Neuronal stem cell (in vitro differentiated cells): ENCODE measurements around the gene LCLAT1.

ENCODE experiments used
- DNase-seq: peaks from one replicate; pipeline ENCODE4 v3.0.0-alpha.2; 2013; ENCODE audit warnings: low spot score
- H2AFZ ChIP-seq: one replicate; pipeline ENCODE4 v1.6.1; 2013; ENCODE audit warnings: mild to moderate bottlenecking, low read length, inconsistent platforms
- H2AK5ac ChIP-seq: 2 replicates; pipeline ENCODE4 v1.6.1; 2013; ENCODE audit warnings: low read depth, mild to moderate bottlenecking, inconsistent platforms, low read length, moderate library complexity, mixed read lengths
- H2BK120ac ChIP-seq: 2 replicates; pipeline ENCODE4 v1.6.1; 2013; ENCODE audit warnings: low read depth, mild to moderate bottlenecking, inconsistent platforms, low read length, moderate library complexity, mixed read lengths
- H2BK12ac ChIP-seq: one replicate; pipeline ENCODE4 v1.6.1; 2013; ENCODE audit warnings: low read length, inconsistent platforms
- H2BK15ac ChIP-seq: 2 replicates; pipeline ENCODE4 v1.6.1; 2013; ENCODE audit warnings: mild to moderate bottlenecking, low read length, inconsistent platforms, mixed read lengths
- H2BK5ac ChIP-seq: one replicate; pipeline ENCODE4 v1.6.1; 2013; ENCODE audit warnings: inconsistent platforms, mild to moderate bottlenecking, low read length, moderate library complexity
- H3K14ac ChIP-seq: one replicate; pipeline ENCODE4 v1.6.1; 2013; ENCODE audit warnings: low read length, inconsistent platforms
- H3K18ac ChIP-seq: 2 replicates; pipeline ENCODE4 v1.6.1; 2013; ENCODE audit warnings: low read length, inconsistent platforms
- H3K23ac ChIP-seq: 2 replicates; pipeline ENCODE4 v1.6.1; 2013; ENCODE audit warnings: low read depth, mild to moderate bottlenecking, mixed read lengths, low read length, inconsistent platforms; ENCODE audit not compliant: poor library complexity
- H3K27ac ChIP-seq: replicated peaks from 3 replicates; pipeline ENCODE4 v1.5.1; 2013; ENCODE audit warnings: low read length, inconsistent platforms
- H3K27me3 ChIP-seq, 3 experiments: 2 replicates each; pipeline ENCODE4 v1.6.1; 2013; ENCODE audit warnings: low read length in 3 of 3, mild to moderate bottlenecking in 2 of 3, inconsistent platforms in 1 of 3, low read depth in 1 of 3, mixed read lengths in 1 of 3, moderate library complexity in 1 of 3; ENCODE audit not compliant: control insufficient read depth in 3 of 3, insufficient read depth in 3 of 3
- H3K36me3 ChIP-seq, 2 donors: replicated peaks in 1 of 2; 2 replicates each; pipeline ENCODE4 v1.6.1; 2013; ENCODE audit warnings: low read length in 2 of 2; ENCODE audit not compliant: control insufficient read depth in 2 of 2, insufficient read depth in 2 of 2
- H3K4ac ChIP-seq: 2 replicates; pipeline ENCODE4 v1.6.1; 2013; ENCODE audit warnings: inconsistent platforms, mild to moderate bottlenecking, low read length, moderate library complexity
- H3K4me1 ChIP-seq, 2 donors: 1 replicate in 1 of 2; 2 replicates in 1 of 2; pipeline ENCODE4 v1.6.1; 2013; ENCODE audit warnings: low read length in 2 of 2, low read depth in 1 of 2; ENCODE audit not compliant: control insufficient read depth in 2 of 2, insufficient read depth in 1 of 2
- H3K4me2 ChIP-seq: one replicate; pipeline ENCODE4 v1.6.1; 2013; ENCODE audit warnings: mild to moderate bottlenecking, low read length, inconsistent platforms; ENCODE audit not compliant: insufficient read depth, poor library complexity, severe bottlenecking
- H3K4me3 ChIP-seq, 2 donors: 2 replicates each; pipeline ENCODE4 v1.5.1; 2013; ENCODE audit warnings: low read length in 2 of 2, mild to moderate bottlenecking in 2 of 2, inconsistent platforms in 1 of 2, moderate library complexity in 1 of 2
- H3K79me1 ChIP-seq: one replicate; pipeline ENCODE4 v1.6.1; 2013; ENCODE audit warnings: low read depth, mild to moderate bottlenecking, inconsistent platforms, low read length, moderate library complexity
- H3K9ac ChIP-seq: one replicate; pipeline ENCODE4 v1.6.1; 2013; ENCODE audit warnings: mild to moderate bottlenecking, low read depth, low read length, inconsistent platforms; ENCODE audit not compliant: poor library complexity
- H3K9me3 ChIP-seq, 2 donors: replicated peaks in 1 of 2; 2 replicates each; pipeline versions ENCODE3 to v1.6.1; 2013; ENCODE audit warnings: low read length in 2 of 2, mild to moderate bottlenecking in 2 of 2, inconsistent platforms in 1 of 2, low read depth in 1 of 2, mixed read lengths in 1 of 2, moderate library complexity in 1 of 2; ENCODE audit not compliant: control insufficient read depth in 2 of 2, insufficient read depth in 1 of 2
- H4K8ac ChIP-seq: one replicate; pipeline ENCODE4 v1.6.1; 2013; ENCODE audit warnings: low read depth, mild to moderate bottlenecking, inconsistent platforms, low read length, moderate library complexity
- H4K91ac ChIP-seq: one replicate; pipeline ENCODE4 v1.6.1; 2013; ENCODE audit warnings: low read length, low read depth, mild to moderate bottlenecking, inconsistent platforms; ENCODE audit not compliant: poor library complexity
- WGBS, 2 donors: extraction: QIAGEN DNeasy Blood & Tissue Kit; methylation state at CpG; one replicate each; pipeline ENCODE4 v1.1.7; 2013; ENCODE audit warnings: missing lambda C conversion rate in 2 of 2, mixed read lengths in 1 of 2; ENCODE audit not compliant: insufficient read length in 2 of 2, insufficient replicate concordance in 1 of 2; ENCODE audit errors: extremely low coverage in 2 of 2; 5-methylcytosine and 5-hydroxymethylcytosine counted together

Gene LCLAT1

DNA sequence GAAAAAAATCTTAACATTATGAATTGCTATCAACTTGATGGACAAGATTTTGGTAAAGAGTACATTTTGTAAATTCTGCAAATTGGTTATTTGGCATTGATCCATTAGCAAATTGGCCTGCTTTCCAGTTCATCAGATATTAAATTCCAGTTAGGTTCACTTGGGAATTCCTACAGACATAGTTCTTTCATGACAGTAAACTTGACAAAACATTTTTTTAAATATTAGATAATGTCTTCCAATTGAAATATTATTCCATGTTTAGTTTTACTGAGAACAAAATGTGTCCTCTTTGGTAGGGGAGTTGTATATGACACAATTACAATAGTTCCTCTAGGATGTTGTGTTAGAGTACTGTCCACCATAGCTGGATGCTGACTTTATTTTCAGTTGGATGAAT is 141.9 kb downstream of the LCLAT1 start:
- no peak overlapping the region for H3K18ac ChIP-seq
- H3K4me3 ChIP-seq = no peak overlapping the region
- no peaks in the 10 kb centered on the region for H3K9me3 ChIP-seq
- H2BK15ac ChIP-seq = no peak overlapping the region
- H3K36me3 ChIP-seq = peaks cover 0 to 1% of the 10 kb centered on the region in 2 donors
- H4K91ac ChIP-seq = no peak overlapping the region
- H2AFZ ChIP-seq = no peak overlapping the region
- H3K14ac ChIP-seq = no peak overlapping the region
- no peak overlapping the region for H2BK120ac ChIP-seq
- no peak overlapping the region for H2AK5ac ChIP-seq
- no peak overlapping the region for H2BK12ac ChIP-seq
- H3K79me1 ChIP-seq = no peaks in the 10 kb centered on the region
- H3K4me1 ChIP-seq = no peaks in the 10 kb centered on the region
- H3K23ac ChIP-seq = no peak overlapping the region
- H3K27ac ChIP-seq = no peak overlapping the region
- H3K9ac ChIP-seq = no peak overlapping the region
- H4K8ac ChIP-seq = no peak overlapping the region
- H3K4me2 ChIP-seq = no peak overlapping the region
- no peak overlapping the region for H3K4ac ChIP-seq
- no peak for DNase-seq
- no peaks in the 10 kb centered on the region for H3K27me3 ChIP-seq
- no peak overlapping the region for H2BK5ac ChIP-seq

GRCh38 chr2:30590407-30590806 is 143.4 kb downstream of the LCLAT1 start:
- Histone ChIP-seq H2BK120ac (no peak overlapping the region), H4K91ac (no peak overlapping the region)
- DNase-seq = no peak

DNA sequence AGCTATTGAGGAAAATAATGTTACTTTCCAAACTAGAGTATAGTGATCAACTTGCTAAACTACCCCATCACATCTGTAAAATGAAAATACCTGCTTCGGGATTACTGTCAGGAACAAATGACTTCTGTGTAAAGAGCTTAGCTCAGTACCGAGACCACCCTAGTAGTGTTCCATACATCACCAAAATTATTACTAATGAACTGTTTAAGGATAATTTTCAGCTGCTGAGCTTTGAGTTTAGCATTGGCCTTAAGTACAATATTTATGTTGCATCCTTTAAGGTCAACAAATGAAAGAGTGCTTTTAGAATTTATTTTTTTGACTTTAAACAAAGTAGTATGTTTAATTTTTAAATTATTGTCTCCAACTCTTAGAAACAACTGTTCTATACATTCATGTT is 144.1 kb downstream of the LCLAT1 start:
- no peaks in the 10 kb centered on the region for H3K79me1 ChIP-seq
- no peak overlapping the region for H2AK5ac ChIP-seq
- no peaks in the 10 kb centered on the region for H3K27me3 ChIP-seq
- WGBS, 2 donors = no CpG with 5 or more reads among the region's 2 CpGs
- no peak overlapping the region for H3K9ac ChIP-seq
- H3K4me2 ChIP-seq = no peak overlapping the region
- H2BK5ac ChIP-seq = no peak overlapping the region
- no peak overlapping the region for H3K4ac ChIP-seq
- no peak overlapping the region for H4K91ac ChIP-seq
- no peaks in the 10 kb centered on the region for H3K4me1 ChIP-seq
- H2BK120ac ChIP-seq = no peak overlapping the region
- H2BK15ac ChIP-seq = no peak overlapping the region
- no peak overlapping the region for H2BK12ac ChIP-seq
- H3K18ac ChIP-seq = no peak overlapping the region
- H3K27ac ChIP-seq = no peak overlapping the region
- H3K23ac ChIP-seq = no peak overlapping the region
- H2AFZ ChIP-seq = no peak overlapping the region
- no peak overlapping the region for H3K14ac ChIP-seq
- H3K4me3 ChIP-seq = no peak overlapping the region
- no peak for DNase-seq
- H4K8ac ChIP-seq = no peak overlapping the region
- H3K9me3 ChIP-seq = peaks cover 0 to 2% of the 10 kb centered on the region in 2 donors
- no peaks in the 10 kb centered on the region for H3K36me3 ChIP-seq

More at GRCh38 chr2:30590407-30590806, 143.4 kb downstream of the LCLAT1 start:
- no peak overlapping the region for H3K14ac ChIP-seq
- H4K8ac ChIP-seq = no peak overlapping the region
- no peak overlapping the region for H2AFZ ChIP-seq
- H3K18ac ChIP-seq = no peak overlapping the region
- H3K4me2 ChIP-seq = no peak overlapping the region
- no peak overlapping the region for H2BK12ac ChIP-seq
- no peaks in the 10 kb centered on the region for H3K79me1 ChIP-seq
- H3K9ac ChIP-seq = no peak overlapping the region
- H2BK5ac ChIP-seq = no peak overlapping the region
- H3K4me3 ChIP-seq = no peak overlapping the region
- H3K36me3 ChIP-seq = peaks cover 0 to 1% of the 10 kb centered on the region in 2 donors
- H2BK15ac ChIP-seq = no peak overlapping the region
- H3K4me1 ChIP-seq = no peaks in the 10 kb centered on the region
- WGBS, 2 donors = no CpG with 5 or more reads among the region's 1 CpG
- no peak overlapping the region for H3K23ac ChIP-seq
- H2AK5ac ChIP-seq = no peak overlapping the region
- no peaks in the 10 kb centered on the region for H3K27me3 ChIP-seq
- H3K27ac ChIP-seq = no peak overlapping the region
- H3K9me3 ChIP-seq = no peaks in the 10 kb centered on the region
- H3K4ac ChIP-seq = no peak overlapping the region

GRCh38 chr2:30601375-30601774 is 154.3 kb downstream of the LCLAT1 start:
- Histone ChIP-seq H3K14ac (no peak overlapping the region), H3K36me3 (no peaks in the 10 kb centered on the region), H2BK12ac (no peak overlapping the region), H3K4me3 (no peak overlapping the region), H3K9me3 (peaks cover 0 to 2% of the 10 kb centered on the region in 2 donors), H2BK15ac (no peak overlapping the region), H2BK120ac (no peak overlapping the region), H2AK5ac (no peak overlapping the region), H2BK5ac (no peak overlapping the region), H3K18ac (no peak overlapping the region), H4K91ac (no peak overlapping the region), H3K23ac (no peak overlapping the region), H3K27me3 (no peaks in the 10 kb centered on the region), H3K4ac (no peak overlapping the region), H3K79me1 (no peaks in the 10 kb centered on the region), H3K27ac (no peak overlapping the region), H3K4me2 (no peak overlapping the region), H3K9ac (no peak overlapping the region), H4K8ac (no peak overlapping the region), H2AFZ (no peak overlapping the region), H3K4me1 (peaks cover 0 to 2% of the 10 kb centered on the region in 2 donors)
- DNase-seq = no peak
- no CpG with 5 or more reads among the region's 1 CpG for WGBS, 2 donors
